DND-41 (cell line): ENCODE results near the gene C10orf105.

ENCODE experiments used
- CTCF ChIP-seq: IDR thresholded peaks from 2 replicates; pipeline ENCODE4 v1.5.1; 2012; ENCODE audit warnings: borderline replicate concordance, low read length, moderate library complexity, mild to moderate bottlenecking; ENCODE audit not compliant: poor library complexity, severe bottlenecking; ENCODE audit errors: extremely low read depth
- EZH2 ChIP-seq: IDR thresholded peaks from 3 replicates; pipeline ENCODE4 v1.6.1; 2012; ENCODE audit warnings: borderline replicate concordance, low read depth, mild to moderate bottlenecking, moderate library complexity, low read length, inconsistent platforms; ENCODE audit not compliant: severe bottlenecking

DNA sequence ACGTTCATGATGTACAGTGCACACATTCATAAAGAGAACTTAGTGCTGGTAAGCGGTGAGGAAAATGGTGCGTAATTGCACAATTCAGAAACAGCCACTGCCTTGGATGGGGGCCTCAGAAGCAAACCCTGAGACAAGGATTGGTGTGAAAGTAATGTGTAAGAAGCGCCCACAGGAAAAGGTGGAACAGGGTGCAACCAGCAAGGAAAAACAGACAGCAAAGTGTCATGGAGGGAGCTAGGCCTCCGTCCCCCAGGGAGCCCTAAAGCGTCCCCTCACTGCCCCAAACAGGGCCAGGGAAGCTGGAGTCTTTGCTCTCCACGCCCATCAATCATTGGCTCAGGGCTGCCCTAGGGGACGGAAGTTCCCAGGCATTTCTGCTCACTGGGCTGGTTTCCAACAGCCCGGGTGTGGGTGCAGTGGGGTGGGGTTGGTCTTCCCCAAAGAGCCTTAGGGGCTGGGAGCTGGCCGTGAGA lies 9.6 kb upstream of the C10orf105 start:
- no peak for TF ChIP-seq CTCF
- no peak for TF ChIP-seq EZH2
